Activated naive CD4-positive, alpha-beta T cell treated with anti-CD3 and anti-CD28 coated beads, Interleukin-2, amount 50 U/mL, for 72 hours (primary cell): ENCODE data around the gene PALMD. TPM values are rescaled to one million over a fixed set of nuclear protein-coding genes. Genes with fewer than 3 reads are reported as not detected.

Experiments
- ATAC-seq, 2 donors: fragments of 150-1000 bp; cut with Tn5 transposase; 2 replicates each; pipeline ENCODE4 v1.10.0; 2021; ENCODE audit warnings: mild to moderate bottlenecking in 2 of 2, moderate library complexity in 2 of 2
- DNase-seq, 2 donors: peaks; one replicate each; pipeline ENCODE4 v3.0.0; 2021 to 2022; ENCODE audit warnings: low spot score in 2 of 2
- H3K27ac Mint-ChIP-seq, 2 donors: one replicate each; pipeline ENCODE4 v1.8.0; 2022; ENCODE audit warnings: mild to moderate bottlenecking in 2 of 2, mixed read lengths in 2 of 2
- H3K36me3 Mint-ChIP-seq, 2 donors: one replicate each; pipeline ENCODE4 v1.8.0; 2022; ENCODE audit warnings: mixed read lengths in 2 of 2
- H3K9me3 Mint-ChIP-seq, 2 donors: one replicate each; pipeline ENCODE4 v1.8.0; 2022; ENCODE audit warnings: mixed read lengths in 2 of 2
- total RNA-seq, 2 donors: library from RNA; stranded (reverse); gene quantifications; one replicate each; pipeline ENCODE4 v1.2.3, GENCODE V29; 2022

The PALMD gene
- total RNA-seq, 2 donors from 2014 or later: not detected

GRCh38 chr1:99622702-99623347 lies 23.1 kb upstream of the PALMD start:
- ATAC-seq: no peak
- Mint-ChIP-seq H3K9me3 (no peaks in the 10 kb centered on the region), H3K36me3 (no peaks in the 10 kb centered on the region), H3K27ac (no peak overlapping the region)
- no peak for DNase-seq

GRCh38 chr1:99623554-99623953 lies 22.4 kb upstream of the PALMD start:
- H3K27ac Mint-ChIP-seq: no peak overlapping the region
- DNase-seq (no peak), ATAC-seq (no peak)
- no peaks in the 10 kb centered on the region for H3K36me3 Mint-ChIP-seq
- no peaks in the 10 kb centered on the region for H3K9me3 Mint-ChIP-seq

DNA sequence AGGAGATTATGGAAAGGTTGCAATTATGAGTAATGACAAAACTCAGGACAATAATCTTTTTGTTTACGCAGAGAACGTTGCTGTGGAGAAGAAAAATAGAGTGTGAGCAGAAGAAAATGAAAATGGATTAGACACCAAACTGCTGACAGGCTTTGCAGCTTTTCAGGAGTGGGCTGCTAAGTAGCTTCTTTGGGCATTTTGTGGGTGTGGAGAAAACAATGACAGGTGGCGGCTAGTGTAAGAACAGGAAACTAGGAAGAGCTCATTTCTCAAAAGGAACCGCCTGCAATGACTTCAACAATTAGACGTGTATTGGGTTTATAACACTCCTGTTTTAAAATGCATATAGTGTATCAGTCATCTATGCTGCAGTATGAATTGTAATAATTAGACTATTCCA lies 18.3 kb upstream of the PALMD start:
- Mint-ChIP-seq H3K9me3 (no peaks in the 10 kb centered on the region), H3K36me3 (no peaks in the 10 kb centered on the region), H3K27ac (no peak overlapping the region)
- ATAC-seq (no peak), DNase-seq (no peak)

- H3K9me3 Mint-ChIP-seq: no peaks in the 10 kb centered on the region
- no peaks in the 10 kb centered on the region for H3K36me3 Mint-ChIP-seq
- DNase-seq: no peak
- ATAC-seq: no peak
- no peak overlapping the region for H3K27ac Mint-ChIP-seq
Measured at GRCh38 chr1:99629164-99629563, 16.7 kb upstream of the PALMD start.

DNA sequence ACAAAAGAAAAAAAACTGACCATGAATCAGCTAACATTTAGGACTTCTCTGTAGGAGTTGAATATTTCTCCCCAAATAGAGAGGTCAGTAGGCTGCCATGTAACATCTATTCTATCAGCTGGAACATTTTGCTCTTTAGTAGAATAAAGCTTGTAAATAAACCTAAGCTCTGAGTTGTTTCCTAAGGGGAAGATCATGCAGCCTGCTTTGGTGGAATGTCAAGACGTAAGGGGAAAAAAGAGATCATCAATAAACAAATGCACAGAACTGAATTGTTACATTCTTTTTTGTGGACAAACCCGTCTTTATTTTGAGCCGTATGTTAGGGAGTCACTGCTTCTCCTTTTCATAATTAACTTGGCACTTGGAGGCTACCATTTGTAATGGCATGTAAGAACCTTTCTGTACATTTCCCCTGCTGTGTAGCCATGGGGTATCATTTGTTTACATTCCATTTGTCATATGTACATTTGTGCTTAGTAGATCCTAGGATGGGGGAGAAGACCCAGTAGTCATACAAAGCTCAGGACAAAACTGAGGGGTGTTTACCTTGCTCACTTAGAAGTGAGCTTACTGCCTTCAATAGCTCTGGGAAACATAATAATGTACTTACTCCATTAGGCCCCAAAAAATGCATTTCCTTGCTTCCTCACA lies 10.8 kb upstream of the PALMD start:
- no peaks in the 10 kb centered on the region for H3K9me3 Mint-ChIP-seq
- H3K36me3 Mint-ChIP-seq: no peaks in the 10 kb centered on the region
- no peak overlapping the region for H3K27ac Mint-ChIP-seq
- ATAC-seq (no peak), DNase-seq (no peak)

- Mint-ChIP-seq H3K36me3 (no peaks in the 10 kb centered on the region), H3K27ac (no peak overlapping the region), H3K9me3 (no peaks in the 10 kb centered on the region)
- ATAC-seq: no peak
- no peak for DNase-seq
Measured at GRCh38 chr1:99635664-99636063, 10.2 kb upstream of the PALMD start.

DNA sequence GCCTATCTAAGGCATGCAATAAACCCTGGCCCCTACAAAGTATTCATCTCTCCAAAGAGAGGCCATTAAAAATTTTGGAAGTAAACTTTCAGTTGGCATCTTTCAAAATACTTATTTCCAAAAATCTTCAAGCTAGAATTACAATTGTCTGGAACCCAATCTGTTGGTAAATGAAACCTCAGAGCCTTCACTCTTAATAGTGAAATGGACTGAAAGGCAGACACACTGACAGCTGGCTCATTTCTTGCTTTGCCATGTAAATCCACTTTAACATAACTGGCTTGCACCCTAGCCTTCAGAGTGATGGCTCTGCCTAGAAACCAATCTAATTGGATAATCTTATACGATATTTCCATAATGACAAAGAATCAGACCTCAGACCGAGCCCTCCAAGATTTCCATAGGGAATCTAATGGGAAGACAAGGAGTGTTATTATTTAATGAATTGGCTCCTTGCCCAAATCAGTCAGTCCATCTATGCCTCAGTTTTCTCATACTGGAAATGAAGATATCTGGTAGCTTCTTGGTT lies 9.2 kb upstream of the PALMD start:
- no peak overlapping the region for H3K27ac Mint-ChIP-seq

GRCh38 chr1:99638853-99639252 lies 7.1 kb upstream of the PALMD start:
- DNase-seq (no peak), ATAC-seq (no peak)
- H3K9me3 Mint-ChIP-seq: no peaks in the 10 kb centered on the region
- no peak overlapping the region for H3K27ac Mint-ChIP-seq
- H3K36me3 Mint-ChIP-seq: no peaks in the 10 kb centered on the region

More for the DNA sequence above, 9.2 kb upstream of the PALMD start:
- no peak for ATAC-seq
- no peaks in the 10 kb centered on the region for H3K36me3 Mint-ChIP-seq
- H3K9me3 Mint-ChIP-seq: no peaks in the 10 kb centered on the region
- DNase-seq: no peak

- Mint-ChIP-seq H3K36me3 (no peaks in the 10 kb centered on the region), H3K27ac (no peak overlapping the region), H3K9me3 (no peaks in the 10 kb centered on the region)
- DNase-seq (no peak), ATAC-seq (no peak)
Measured at GRCh38 chr1:99639408-99639807, 6.5 kb upstream of the PALMD start.

- H3K36me3 Mint-ChIP-seq: no peaks in the 10 kb centered on the region
- ATAC-seq: no peak
- no peak overlapping the region for H3K27ac Mint-ChIP-seq
- no peak for DNase-seq
- no peaks in the 10 kb centered on the region for H3K9me3 Mint-ChIP-seq
Measured at GRCh38 chr1:99639945-99640344, 6.0 kb upstream of the PALMD start.

- DNase-seq: no peak
- no peak overlapping the region for H3K27ac Mint-ChIP-seq
- ATAC-seq: no peak
- no peaks in the 10 kb centered on the region for H3K36me3 Mint-ChIP-seq
- H3K9me3 Mint-ChIP-seq: no peaks in the 10 kb centered on the region
Measured at GRCh38 chr1:99640672-99641071, 5.2 kb upstream of the PALMD start.

GRCh38 chr1:99641558-99641957 lies 4.4 kb upstream of the PALMD start:
- Mint-ChIP-seq H3K9me3 (no peaks in the 10 kb centered on the region), H3K36me3 (no peaks in the 10 kb centered on the region), H3K27ac (no peak overlapping the region)
- no peak for ATAC-seq
- no peak for DNase-seq

GRCh38 chr1:99642053-99642452 lies 3.9 kb upstream of the PALMD start:
- DNase-seq (no peak), ATAC-seq (no peak)
- H3K27ac Mint-ChIP-seq: no peak overlapping the region
- no peaks in the 10 kb centered on the region for H3K36me3 Mint-ChIP-seq
- no peaks in the 10 kb centered on the region for H3K9me3 Mint-ChIP-seq

- DNase-seq (no peak), ATAC-seq (no peak)
- no peaks in the 10 kb centered on the region for H3K9me3 Mint-ChIP-seq
- no peak overlapping the region for H3K27ac Mint-ChIP-seq
- H3K36me3 Mint-ChIP-seq: no peaks in the 10 kb centered on the region
Measured at GRCh38 chr1:99643021-99643779, 2.7 kb upstream of the PALMD start.

DNA sequence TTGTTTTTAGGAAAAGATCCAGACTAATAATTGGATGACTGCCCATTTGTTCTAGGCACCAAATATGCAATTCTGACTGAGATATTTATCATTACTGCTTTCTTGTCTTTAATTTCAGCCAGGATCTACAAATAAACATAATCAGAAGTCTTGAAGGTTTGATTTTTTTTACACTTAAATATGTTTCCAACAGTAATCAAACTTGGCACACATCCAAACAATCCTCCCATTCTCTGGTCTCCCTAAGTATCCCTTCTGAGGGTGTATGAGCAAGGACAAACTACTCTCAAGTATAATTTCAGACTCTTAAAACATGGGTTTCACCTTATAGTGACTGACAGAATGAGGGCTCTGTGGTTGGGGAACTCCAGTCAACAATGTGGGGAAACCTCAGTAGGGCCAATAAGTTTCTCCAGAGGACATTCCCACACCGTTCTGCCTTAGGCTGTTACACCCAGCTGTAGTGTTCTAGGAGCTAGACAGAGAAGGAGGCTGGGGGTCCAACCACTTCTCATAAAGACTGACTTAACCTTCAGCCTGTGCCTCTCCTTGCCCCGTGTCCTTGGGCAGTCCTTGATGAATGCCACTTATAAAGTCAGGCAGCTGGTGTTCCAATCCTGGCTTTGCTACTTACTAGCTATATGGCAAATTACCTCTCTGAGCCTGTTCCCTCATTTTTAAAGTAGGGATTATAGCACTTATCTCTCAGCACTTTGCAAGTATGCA lies 1.5 kb upstream of the PALMD start:
- no peak overlapping the region for H3K27ac Mint-ChIP-seq
- no peaks in the 10 kb centered on the region for H3K36me3 Mint-ChIP-seq
- DNase-seq: no peak
- no peaks in the 10 kb centered on the region for H3K9me3 Mint-ChIP-seq
- no peak for ATAC-seq

- no peaks in the 10 kb centered on the region for H3K36me3 Mint-ChIP-seq
- no peaks in the 10 kb centered on the region for H3K9me3 Mint-ChIP-seq
- no peak for DNase-seq
Measured at GRCh38 chr1:99645203-99645602, 710 bp upstream of the PALMD start.

DNA sequence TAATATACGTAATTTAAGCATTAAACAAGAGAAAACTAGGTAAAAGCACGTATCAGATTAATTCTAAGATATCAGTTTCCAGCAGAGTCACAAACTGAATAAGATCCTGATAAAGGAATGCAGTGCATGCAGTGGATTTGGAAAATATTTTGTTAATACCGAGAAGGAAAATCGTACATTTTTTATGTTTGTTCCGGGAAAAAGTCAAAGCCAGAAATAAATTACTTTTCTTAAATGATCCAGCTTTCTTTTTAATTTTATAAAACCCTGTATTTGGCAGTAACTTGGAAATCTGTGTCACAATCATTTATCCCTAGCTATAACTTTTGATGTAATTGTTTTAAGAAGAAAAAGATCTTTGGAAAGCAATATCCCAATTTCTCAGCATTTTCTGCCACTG lies 955 bp downstream of the PALMD start:
- Mint-ChIP-seq H3K9me3 (no peaks in the 10 kb centered on the region), H3K27ac (no peak overlapping the region), H3K36me3 (no peaks in the 10 kb centered on the region)
- no peak for ATAC-seq
- DNase-seq: no peak

More at GRCh38 chr1:99645203-99645602, 710 bp upstream of the PALMD start:
- H3K27ac Mint-ChIP-seq: no peak overlapping the region
- ATAC-seq: no peak
